ENCODE measurements around the gene DPYSL4. TPM values are rescaled to one million over a fixed set of nuclear protein-coding genes. Genes with fewer than 3 reads are reported as not detected.

The DPYSL4 gene
- total and polyA plus RNA-seq, 3 experiments from 2014 or later: 3.2 to 3.3 TPM; not detected in 1

- Histone ChIP-seq H3K36me3 (ENCODE audit: insufficient read depth, low read length) (no peaks in the 10 kb centered on the region), H3K4me3 (ENCODE audit: low read length) (no peak overlapping the region), H3K27me3 (ENCODE audit: insufficient read depth, low read length, poor library complexity, severe bottlenecking) (no peaks in the 10 kb centered on the region), H3K4me1 (ENCODE audit: insufficient read depth, low read length) (no peaks in the 10 kb centered on the region), H3K27ac (ENCODE audit: low read depth, low read length) (no peak overlapping the region), H3K9me3 (ENCODE audit: low read length) (no peaks in the 10 kb centered on the region)
- Mint-ChIP-seq H3K9me3 (no peaks in the 10 kb centered on the region), H3K36me3 (no peaks in the 10 kb centered on the region), H3K4me1 (peaks cover 0 to 5% (median 5%) of the 10 kb centered on the region in 3 donors), H3K27ac (no peak overlapping the region), H3K4me3 (no peak overlapping the region), H3K27me3 (peaks cover 1 to 14% of the 10 kb centered on the region in 2 donors)
- CTCF ChIA-PET: no interaction called here
- no peak for DNase-seq
- POLR2A ChIA-PET: no interaction called here
Observed at GRCh38 chr10:132168571-132169030, 18.1 kb upstream of the DPYSL4 start.

- no peaks in the 10 kb centered on the region for H3K4me1 ChIP-seq (ENCODE audit: insufficient read depth, low read length)
- no peaks in the 10 kb centered on the region for H3K27me3 ChIP-seq (ENCODE audit: insufficient read depth, low read length, poor library complexity, severe bottlenecking)
- H3K36me3 ChIP-seq (ENCODE audit: insufficient read depth, low read length): no peaks in the 10 kb centered on the region
- Mint-ChIP-seq H3K27me3 (peaks cover 1 to 14% of the 10 kb centered on the region in 2 donors), H3K27ac (no peak overlapping the region), H3K4me3 (no peak overlapping the region), H3K4me1 (peaks cover 0 to 5% (median 3%) of the 10 kb centered on the region in 3 donors), H3K36me3 (no peaks in the 10 kb centered on the region), H3K9me3 (no peaks in the 10 kb centered on the region)
- no peak overlapping the region for H3K4me3 ChIP-seq (ENCODE audit: low read length)
- no peak overlapping the region for H3K27ac ChIP-seq (ENCODE audit: low read depth, low read length)
- no peak for DNase-seq
- ChIA-PET POLR2A (no interaction called here), CTCF (no interaction called here)
- H3K9me3 ChIP-seq (ENCODE audit: low read length): no peaks in the 10 kb centered on the region
Observed at GRCh38 chr10:132169031-132169765, 17.6 kb upstream of the DPYSL4 start.

- Histone ChIP-seq H3K4me1 (ENCODE audit: insufficient read depth, low read length) (no peaks in the 10 kb centered on the region), H3K4me3 (ENCODE audit: low read length) (no peak overlapping the region), H3K36me3 (ENCODE audit: insufficient read depth, low read length) (no peaks in the 10 kb centered on the region), H3K27me3 (ENCODE audit: insufficient read depth, low read length, poor library complexity, severe bottlenecking) (no peaks in the 10 kb centered on the region), H3K9me3 (ENCODE audit: low read length) (no peaks in the 10 kb centered on the region), H3K27ac (ENCODE audit: low read depth, low read length) (no peak overlapping the region)
- ChIA-PET CTCF (no interaction called here), POLR2A (no interaction called here)
- Mint-ChIP-seq H3K36me3 (no peaks in the 10 kb centered on the region), H3K9me3 (no peaks in the 10 kb centered on the region), H3K4me3 (no peak overlapping the region), H3K27ac (no peak overlapping the region), H3K27me3 (peaks cover 1 to 14% of the 10 kb centered on the region in 2 donors), H3K4me1 (no peaks in the 10 kb centered on the region)
- DNase-seq: no peak
Observed at GRCh38 chr10:132169766-132170560, 16.8 kb upstream of the DPYSL4 start.

GRCh38 chr10:132170561-132171361 is 16.0 kb upstream of the DPYSL4 start:
- Histone ChIP-seq H3K27ac (ENCODE audit: low read depth, low read length) (no peak overlapping the region), H3K36me3 (ENCODE audit: insufficient read depth, low read length) (no peaks in the 10 kb centered on the region), H3K9me3 (ENCODE audit: low read length) (no peaks in the 10 kb centered on the region), H3K27me3 (ENCODE audit: insufficient read depth, low read length, poor library complexity, severe bottlenecking) (no peaks in the 10 kb centered on the region), H3K4me1 (ENCODE audit: insufficient read depth, low read length) (no peaks in the 10 kb centered on the region), H3K4me3 (ENCODE audit: low read length) (no peak overlapping the region)
- Mint-ChIP-seq H3K36me3 (no peaks in the 10 kb centered on the region), H3K9me3 (no peaks in the 10 kb centered on the region), H3K27me3 (peaks cover 3 to 14% of the 10 kb centered on the region in 2 donors), H3K4me1 (no peaks in the 10 kb centered on the region), H3K27ac (peak overlapping the region in 1 of 8 donors; percentile 77), H3K4me3 (no peak overlapping the region)
- POLR2A ChIA-PET: no interaction called here
- CTCF ChIA-PET: no interaction called here
- peak in 1 of 5 donors; percentile 42 for DNase-seq

GRCh38 chr10:132172091-132173066 is 14.4 kb upstream of the DPYSL4 start:
- H3K4me3 Mint-ChIP-seq: no peak overlapping the region

GRCh38 chr10:132173185-132173584 is 13.6 kb upstream of the DPYSL4 start:
- peak in 1 of 5 donors; percentile 3 for DNase-seq
- peaks cover 0 to 5% (median 2%) of the 10 kb centered on the region in 3 donors for H3K4me1 Mint-ChIP-seq
- peak overlapping the region in 4 of 8 donors; percentile 47 to 84 (median 72) for H3K27ac Mint-ChIP-seq
- H3K4me3 Mint-ChIP-seq: no peak overlapping the region
- H3K27me3 ChIP-seq (ENCODE audit: insufficient read depth, low read length, poor library complexity, severe bottlenecking): no peaks in the 10 kb centered on the region
- no peak overlapping the region for H3K4me3 ChIP-seq (ENCODE audit: low read length)
- no peaks in the 10 kb centered on the region for H3K4me1 ChIP-seq (ENCODE audit: insufficient read depth, low read length)
- CTCF ChIA-PET: no interaction called here
- H3K27ac ChIP-seq (ENCODE audit: low read depth, low read length): no peak overlapping the region
- H3K9me3 ChIP-seq (ENCODE audit: low read length): no peaks in the 10 kb centered on the region
- peaks cover 14 to 27% of the 10 kb centered on the region in 2 donors for H3K27me3 Mint-ChIP-seq
- H3K9me3 Mint-ChIP-seq: no peaks in the 10 kb centered on the region
- POLR2A ChIA-PET: no interaction called here
- H3K36me3 ChIP-seq (ENCODE audit: insufficient read depth, low read length): no peaks in the 10 kb centered on the region
- no peaks in the 10 kb centered on the region for H3K36me3 Mint-ChIP-seq

More at GRCh38 chr10:132172091-132173066, 14.4 kb upstream of the DPYSL4 start:
- Mint-ChIP-seq H3K27ac (peak overlapping the region in 1 of 8 donors; percentile 84), H3K4me1 (peaks cover 0 to 5% (median 2%) of the 10 kb centered on the region in 3 donors), H3K36me3 (no peaks in the 10 kb centered on the region), H3K9me3 (no peaks in the 10 kb centered on the region), H3K27me3 (peaks cover 9 to 19% of the 10 kb centered on the region in 2 donors)
- Histone ChIP-seq H3K36me3 (ENCODE audit: insufficient read depth, low read length) (no peaks in the 10 kb centered on the region), H3K27me3 (ENCODE audit: insufficient read depth, low read length, poor library complexity, severe bottlenecking) (no peaks in the 10 kb centered on the region), H3K4me1 (ENCODE audit: insufficient read depth, low read length) (no peaks in the 10 kb centered on the region), H3K4me3 (ENCODE audit: low read length) (no peak overlapping the region), H3K27ac (ENCODE audit: low read depth, low read length) (no peak overlapping the region), H3K9me3 (ENCODE audit: low read length) (no peaks in the 10 kb centered on the region)
- DNase-seq: peak in 1 of 5 donors; percentile 8
- POLR2A ChIA-PET: no interaction called here
- CTCF ChIA-PET: no interaction called here

GRCh38 chr10:132174237-132174636 is 12.5 kb upstream of the DPYSL4 start:
- H3K4me1 Mint-ChIP-seq: peaks cover 0 to 5% (median 2%) of the 10 kb centered on the region in 3 donors
- no peak overlapping the region for H3K4me3 Mint-ChIP-seq
- H3K9me3 ChIP-seq (ENCODE audit: low read length): no peaks in the 10 kb centered on the region
- H3K9me3 Mint-ChIP-seq: no peaks in the 10 kb centered on the region
- DNase-seq: no peak
- POLR2A ChIA-PET: no interaction called here
- H3K27ac Mint-ChIP-seq: peak overlapping the region in 2 of 8 donors; percentile 42 to 60
- no peaks in the 10 kb centered on the region for H3K27me3 ChIP-seq (ENCODE audit: insufficient read depth, low read length, poor library complexity, severe bottlenecking)
- H3K4me1 ChIP-seq (ENCODE audit: insufficient read depth, low read length): no peaks in the 10 kb centered on the region
- CTCF ChIA-PET: no interaction called here
- no peak overlapping the region for H3K27ac ChIP-seq (ENCODE audit: low read depth, low read length)
- H3K36me3 ChIP-seq (ENCODE audit: insufficient read depth, low read length): no peaks in the 10 kb centered on the region
- H3K4me3 ChIP-seq (ENCODE audit: low read length): no peak overlapping the region
- H3K27me3 Mint-ChIP-seq: peaks cover 21 to 35% of the 10 kb centered on the region in 2 donors
- no peaks in the 10 kb centered on the region for H3K36me3 Mint-ChIP-seq
